ENCODE results near the gene UGGT2. TPM values are rescaled to one million over a fixed set of nuclear protein-coding genes. Genes with fewer than 3 reads are reported as not detected.

The UGGT2 gene, protein sequence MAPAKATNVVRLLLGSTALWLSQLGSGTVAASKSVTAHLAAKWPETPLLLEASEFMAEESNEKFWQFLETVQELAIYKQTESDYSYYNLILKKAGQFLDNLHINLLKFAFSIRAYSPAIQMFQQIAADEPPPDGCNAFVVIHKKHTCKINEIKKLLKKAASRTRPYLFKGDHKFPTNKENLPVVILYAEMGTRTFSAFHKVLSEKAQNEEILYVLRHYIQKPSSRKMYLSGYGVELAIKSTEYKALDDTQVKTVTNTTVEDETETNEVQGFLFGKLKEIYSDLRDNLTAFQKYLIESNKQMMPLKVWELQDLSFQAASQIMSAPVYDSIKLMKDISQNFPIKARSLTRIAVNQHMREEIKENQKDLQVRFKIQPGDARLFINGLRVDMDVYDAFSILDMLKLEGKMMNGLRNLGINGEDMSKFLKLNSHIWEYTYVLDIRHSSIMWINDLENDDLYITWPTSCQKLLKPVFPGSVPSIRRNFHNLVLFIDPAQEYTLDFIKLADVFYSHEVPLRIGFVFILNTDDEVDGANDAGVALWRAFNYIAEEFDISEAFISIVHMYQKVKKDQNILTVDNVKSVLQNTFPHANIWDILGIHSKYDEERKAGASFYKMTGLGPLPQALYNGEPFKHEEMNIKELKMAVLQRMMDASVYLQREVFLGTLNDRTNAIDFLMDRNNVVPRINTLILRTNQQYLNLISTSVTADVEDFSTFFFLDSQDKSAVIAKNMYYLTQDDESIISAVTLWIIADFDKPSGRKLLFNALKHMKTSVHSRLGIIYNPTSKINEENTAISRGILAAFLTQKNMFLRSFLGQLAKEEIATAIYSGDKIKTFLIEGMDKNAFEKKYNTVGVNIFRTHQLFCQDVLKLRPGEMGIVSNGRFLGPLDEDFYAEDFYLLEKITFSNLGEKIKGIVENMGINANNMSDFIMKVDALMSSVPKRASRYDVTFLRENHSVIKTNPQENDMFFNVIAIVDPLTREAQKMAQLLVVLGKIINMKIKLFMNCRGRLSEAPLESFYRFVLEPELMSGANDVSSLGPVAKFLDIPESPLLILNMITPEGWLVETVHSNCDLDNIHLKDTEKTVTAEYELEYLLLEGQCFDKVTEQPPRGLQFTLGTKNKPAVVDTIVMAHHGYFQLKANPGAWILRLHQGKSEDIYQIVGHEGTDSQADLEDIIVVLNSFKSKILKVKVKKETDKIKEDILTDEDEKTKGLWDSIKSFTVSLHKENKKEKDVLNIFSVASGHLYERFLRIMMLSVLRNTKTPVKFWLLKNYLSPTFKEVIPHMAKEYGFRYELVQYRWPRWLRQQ (N-terminal part only)
- total RNA-seq = 10 to 100 TPM in 2 of 4 donors, 1 to 10 TPM in 2; 7.7 to 35.3 (median 11.1) TPM

- WGBS, 2 donors = 0 to 3% methylated on average over 3 to 7 of the region's 77 CpGs
- Histone ChIP-seq H3K36me3 (no peaks in the 10 kb centered on the region), H3K9me3 (no peaks in the 10 kb centered on the region), H3K27me3 (no peaks in the 10 kb centered on the region), H3K4me1 (peaks cover 0 to 10% (median 0%) of the 10 kb centered on the region in 3 donors), H3K27ac (peak within 1 kb of the TSS; percentile 77 to 93 (median 86)), H3K4me3 (peak within 1 kb of the TSS; percentile 81 to 92 (median 83))
- intact Hi-C loops (cut with DNase I) = no loop called here
- TF ChIP-seq POLR2A (IDR thresholded peaks at IDR 0.05) (peak in 2 of 4 donors; percentile 65 to 75), CTCF (IDR thresholded peaks at IDR 0.05) (peak in 1 of 6 experiments; percentile 10)
- peak; percentile 8 for DNase-seq
Observed at GRCh38 chr13:96053003-96053703, at the start of gene UGGT2. Gene UGGT2 (minus strand): TSS chr13:96053401. CDS start chr13:96053312, 89 bp downstream.

DNA sequence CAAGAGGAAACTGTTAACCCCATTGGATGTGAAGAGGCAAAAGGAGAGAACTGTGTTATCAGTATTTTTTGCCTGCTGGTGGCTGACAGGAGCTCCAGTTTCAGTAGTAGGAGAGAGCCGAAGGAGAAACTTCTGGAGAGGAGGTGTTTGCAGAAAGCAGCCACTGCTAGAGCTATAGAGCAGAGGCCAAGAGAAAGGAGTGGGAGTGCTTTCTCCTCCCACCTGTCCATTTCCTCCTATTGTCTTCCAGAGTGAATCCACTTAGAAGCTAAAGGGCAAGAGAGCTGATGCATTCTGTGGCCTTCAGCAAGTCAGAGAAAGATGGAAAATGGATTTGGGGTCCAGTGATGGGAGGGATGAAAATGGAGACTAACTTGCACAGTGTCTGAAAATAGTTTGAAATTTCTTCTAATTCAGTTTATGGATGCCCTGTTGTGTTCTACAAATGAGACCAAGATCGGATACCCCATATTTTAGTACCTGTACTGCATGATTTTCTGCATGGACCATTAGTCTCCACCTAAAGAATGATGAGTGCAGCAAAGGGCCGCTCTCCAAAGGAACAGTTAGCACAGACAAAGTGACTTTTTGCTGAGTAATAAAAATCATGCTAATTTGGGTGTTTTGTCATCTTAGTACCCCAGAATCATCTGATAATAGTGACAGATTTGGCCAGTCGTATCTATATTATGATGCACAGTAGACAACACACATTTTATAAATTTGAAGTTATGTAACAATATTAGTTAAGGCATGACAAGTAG, 47.4 kb upstream of the UGGT2 start:
- Histone ChIP-seq H3K27me3 (peaks cover 0 to 17% (median 0%) of the 10 kb centered on the region in 4 donors), H3K4me3 (no peak overlapping the region), H3K27ac (no peak overlapping the region), H3K4me1 (no peaks in the 10 kb centered on the region), H3K36me3 (no peaks in the 10 kb centered on the region), H3K9me3 (no peaks in the 10 kb centered on the region)
- DNase-seq = no peak
- intact Hi-C loops (cut with DNase I) = no loop called here
- whole genome bisulfite sequencing, 2 donors = 75 to 78% methylated on average over 3 to 4 of the region's 4 CpGs
- no peak for TF ChIP-seq CTCF (IDR thresholded peaks at IDR 0.05)
- TF ChIP-seq POLR2A (IDR thresholded peaks at IDR 0.05) = no peak

- Histone ChIP-seq H3K4me3 (no peak overlapping the region), H3K4me1 (peaks cover 10 to 21% (median 13%) of the 10 kb centered on the region in 3 donors), H3K27ac (no peak overlapping the region), H3K36me3 (no peaks in the 10 kb centered on the region), H3K27me3 (peaks cover 0 to 69% (median 8%) of the 10 kb centered on the region in 4 donors), H3K9me3 (no peaks in the 10 kb centered on the region)
- intact Hi-C loops (cut with DNase I) = no loop called here
- TF ChIP-seq CTCF (IDR thresholded peaks at IDR 0.05) = no peak
- no peak for TF ChIP-seq POLR2A (IDR thresholded peaks at IDR 0.05)
- no peak for DNase-seq
Observed at GRCh38 chr13:96093296-96094006, 40.2 kb upstream of the UGGT2 start.

Data from esophagus squamous epithelium (tissue), 5 donors.